Ascending aorta (tissue), 2 donors: ENCODE results near the gene CDKN2D. TPM values are rescaled to one million over a fixed set of nuclear protein-coding genes. Genes with fewer than 3 reads are reported as not detected.
"Not testable (repeated sequence)": the region's sequence is repeated elsewhere in the genome, so short reads cannot be mapped to it uniquely, and the experiment has no call there.

ENCODE experiments used
- DNase-seq, 2 donors: peaks; one replicate each; pipeline ENCODE4 v3.0.0-alpha.2; 2019; ENCODE audit warnings: low spot score in 2 of 2
- H3K27ac ChIP-seq, 2 donors: fragments of 200-600 bp; sonication (generic); one replicate each; pipeline ENCODE4 v1.5.1; 2016 to 2017; ENCODE audit warnings: mild to moderate bottlenecking in 1 of 2
- H3K27me3 ChIP-seq: fragments of 200-600 bp; sonication (generic); one replicate; pipeline ENCODE4 v1.5.1; 2017
- H3K36me3 ChIP-seq, 2 donors: fragments of 200-600 bp; sonication (generic); one replicate each; pipeline ENCODE4 v1.5.1; 2016
- H3K4me1 ChIP-seq, 2 donors: fragments of 200-600 bp; sonication (generic); one replicate each; pipeline ENCODE4 v1.5.1; 2016 to 2017; ENCODE audit warnings: mild to moderate bottlenecking in 1 of 2
- H3K4me3 ChIP-seq, 2 donors: fragments of 200-600 bp; sonication (generic); one replicate each; pipeline ENCODE4 v1.5.1; 2016 to 2017; ENCODE audit warnings: mild to moderate bottlenecking in 1 of 2
- H3K9me3 ChIP-seq, 2 donors: fragments of 200-600 bp; sonication (generic); one replicate each; pipeline ENCODE4 v1.5.1; 2016
- intact Hi-C: fragments of 100-400 bp; cut with DNase I; formaldehyde crosslinking; loops from one replicate; pipeline ENCODE4 v1.15.1; 2023
- total RNA-seq: library from RNA; depleted of rRNA; stranded (reverse); fragments of >200 nt; gene quantifications from one replicate; pipeline ENCODE4 v1.1.0, GENCODE V29; 2016
- TF ChIP-seq, protein P1 (sequence below), 3 experiments: fragments of 200-600 bp in 2 of 3; fragments of 450-650 bp in 1 of 3; sonication (generic) in 2 of 3; IDR thresholded peaks; one replicate each; pipeline ENCODE4 v1.5.1; 2016 to 2019; ENCODE audit warnings: antibody characterized with exemption in 3 of 3, mild to moderate bottlenecking in 1 of 3, moderate library complexity in 1 of 3

The CDKN2D gene
- total RNA-seq, 1 donor from 2014 or later: 20.3 TPM

DNA sequence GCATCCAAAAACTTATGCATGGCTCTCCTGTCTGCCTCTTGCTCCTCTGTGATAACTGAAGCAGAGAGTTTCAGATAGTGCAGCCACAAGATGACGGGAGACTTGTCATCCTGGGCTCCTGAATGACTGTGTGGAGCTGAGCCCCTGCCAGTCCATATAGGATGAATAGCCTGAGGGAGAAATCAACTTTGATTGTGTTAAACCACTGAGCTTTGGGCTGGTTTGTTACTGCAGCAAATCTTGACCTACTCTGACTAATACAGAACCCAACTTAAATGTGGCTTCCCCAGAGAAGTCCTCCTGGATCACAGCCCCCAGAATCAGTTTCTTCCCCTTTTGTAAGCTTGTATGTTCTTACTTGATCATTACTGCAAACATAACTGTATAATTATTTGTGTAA is 36.3 kb downstream of the CDKN2D start:
- TF ChIP-seq, protein P1, sequence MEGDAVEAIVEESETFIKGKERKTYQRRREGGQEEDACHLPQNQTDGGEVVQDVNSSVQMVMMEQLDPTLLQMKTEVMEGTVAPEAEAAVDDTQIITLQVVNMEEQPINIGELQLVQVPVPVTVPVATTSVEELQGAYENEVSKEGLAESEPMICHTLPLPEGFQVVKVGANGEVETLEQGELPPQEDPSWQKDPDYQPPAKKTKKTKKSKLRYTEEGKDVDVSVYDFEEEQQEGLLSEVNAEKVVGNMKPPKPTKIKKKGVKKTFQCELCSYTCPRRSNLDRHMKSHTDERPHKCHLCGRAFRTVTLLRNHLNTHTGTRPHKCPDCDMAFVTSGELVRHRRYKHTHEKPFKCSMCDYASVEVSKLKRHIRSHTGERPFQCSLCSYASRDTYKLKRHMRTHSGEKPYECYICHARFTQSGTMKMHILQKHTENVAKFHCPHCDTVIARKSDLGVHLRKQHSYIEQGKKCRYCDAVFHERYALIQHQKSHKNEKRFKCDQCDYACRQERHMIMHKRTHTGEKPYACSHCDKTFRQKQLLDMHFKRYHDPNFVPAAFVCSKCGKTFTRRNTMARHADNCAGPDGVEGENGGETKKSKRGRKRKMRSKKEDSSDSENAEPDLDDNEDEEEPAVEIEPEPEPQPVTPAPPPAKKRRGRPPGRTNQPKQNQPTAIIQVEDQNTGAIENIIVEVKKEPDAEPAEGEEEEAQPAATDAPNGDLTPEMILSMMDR (IDR thresholded peaks at IDR 0.05): no peak
- Histone ChIP-seq H3K36me3 (no peaks in the 10 kb centered on the region), H3K27me3 (no peaks in the 10 kb centered on the region), H3K4me1 (no peaks in the 10 kb centered on the region), H3K9me3 (no peaks in the 10 kb centered on the region), H3K27ac (no peak overlapping the region), H3K4me3 (no peak overlapping the region)
- intact Hi-C loops: no loop called here
- DNase-seq: no peak

DNA sequence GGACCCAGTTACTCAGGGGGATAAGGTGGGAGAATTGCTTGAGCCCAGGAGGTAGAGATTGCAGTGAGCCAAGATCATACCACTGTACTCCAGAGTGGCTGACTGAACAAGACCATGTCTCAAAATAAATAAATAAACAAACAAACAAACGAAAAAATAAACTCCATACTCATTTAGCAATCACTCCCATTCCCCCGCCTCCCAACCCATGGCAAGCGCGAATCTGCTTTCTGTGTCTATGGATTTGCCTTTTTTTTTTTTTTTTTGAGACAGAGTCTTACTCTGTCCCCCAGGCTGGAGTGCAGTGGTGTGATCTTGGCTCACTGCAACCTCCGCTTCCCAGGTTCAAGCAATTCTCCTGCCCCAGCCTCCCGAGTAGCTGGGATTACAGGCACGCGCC is 41.9 kb downstream of the CDKN2D start:
- H3K27ac ChIP-seq: not testable (repeated sequence)

DNA sequence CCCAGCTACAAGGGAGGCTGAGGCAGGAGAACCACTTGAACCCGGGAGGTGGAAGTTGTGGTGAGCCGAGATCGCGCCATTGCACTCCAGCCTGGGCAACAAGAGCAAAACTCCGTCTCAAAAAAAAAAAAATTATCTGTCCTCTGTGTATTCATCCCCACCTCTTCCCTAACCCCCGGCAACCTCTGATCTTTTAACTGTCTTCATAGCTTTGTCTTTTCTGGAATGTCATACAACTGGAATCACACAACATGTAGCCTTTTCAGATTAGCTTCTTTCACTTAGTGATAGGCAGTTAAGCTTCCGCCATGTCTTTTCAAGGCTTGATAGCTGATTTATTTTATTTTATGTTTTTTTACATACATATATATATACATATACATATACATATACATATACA is 43.1 kb downstream of the CDKN2D start:
- H3K27me3 ChIP-seq: no peaks in the 10 kb centered on the region
- H3K27ac ChIP-seq: no peak overlapping the region
- H3K9me3 ChIP-seq: no peaks in the 10 kb centered on the region
- no peak for DNase-seq
- no peaks in the 10 kb centered on the region for H3K36me3 ChIP-seq
- no peaks in the 10 kb centered on the region for H3K4me1 ChIP-seq
- no peak overlapping the region for H3K4me3 ChIP-seq
- intact Hi-C loops: no loop called here
- TF ChIP-seq, protein P1 (IDR thresholded peaks at IDR 0.05): no peak

More for the DNA sequence above, 41.9 kb downstream of the CDKN2D start:
- DNase-seq, H3K4me3 ChIP-seq, H3K36me3 ChIP-seq, intact Hi-C loops, H3K9me3 ChIP-seq, H3K27me3 ChIP-seq, H3K4me1 ChIP-seq: not testable (repeated sequence)

DNA sequence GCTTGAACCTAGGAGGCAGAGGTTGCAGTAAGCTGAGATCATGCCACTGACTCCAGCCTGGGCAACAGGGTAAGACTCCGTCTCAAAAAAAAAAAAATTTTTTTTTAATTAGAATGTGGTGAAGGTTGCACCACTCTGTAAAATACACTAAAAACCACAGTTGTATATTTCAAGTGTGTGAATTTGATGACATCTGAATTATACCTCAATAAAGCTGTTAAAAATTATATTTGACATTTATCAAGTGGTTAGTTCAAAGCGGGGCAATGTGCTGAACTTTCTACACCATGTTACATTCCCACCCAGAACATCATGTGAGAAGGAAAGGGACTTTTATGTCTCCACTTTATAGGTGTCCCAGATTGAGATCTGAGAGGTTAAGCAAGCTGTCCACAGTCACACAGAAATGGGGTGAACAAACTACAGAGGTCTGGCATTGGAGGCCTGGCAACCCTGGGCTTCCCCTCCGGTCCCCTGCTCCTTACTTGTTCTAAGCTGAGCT is 45.6 kb downstream of the CDKN2D start:
- H3K4me3 ChIP-seq: no peak overlapping the region
- DNase-seq: no peak
- no peaks in the 10 kb centered on the region for H3K36me3 ChIP-seq
- TF ChIP-seq, protein P1 (IDR thresholded peaks at IDR 0.05): no peak
- intact Hi-C loops: no loop called here
- H3K27ac ChIP-seq: no peak overlapping the region
- H3K27me3 ChIP-seq: peaks cover 4% of the 10 kb centered on the region
- H3K9me3 ChIP-seq: no peaks in the 10 kb centered on the region
- peaks cover 0 to 1% of the 10 kb centered on the region in 2 donors for H3K4me1 ChIP-seq

DNA sequence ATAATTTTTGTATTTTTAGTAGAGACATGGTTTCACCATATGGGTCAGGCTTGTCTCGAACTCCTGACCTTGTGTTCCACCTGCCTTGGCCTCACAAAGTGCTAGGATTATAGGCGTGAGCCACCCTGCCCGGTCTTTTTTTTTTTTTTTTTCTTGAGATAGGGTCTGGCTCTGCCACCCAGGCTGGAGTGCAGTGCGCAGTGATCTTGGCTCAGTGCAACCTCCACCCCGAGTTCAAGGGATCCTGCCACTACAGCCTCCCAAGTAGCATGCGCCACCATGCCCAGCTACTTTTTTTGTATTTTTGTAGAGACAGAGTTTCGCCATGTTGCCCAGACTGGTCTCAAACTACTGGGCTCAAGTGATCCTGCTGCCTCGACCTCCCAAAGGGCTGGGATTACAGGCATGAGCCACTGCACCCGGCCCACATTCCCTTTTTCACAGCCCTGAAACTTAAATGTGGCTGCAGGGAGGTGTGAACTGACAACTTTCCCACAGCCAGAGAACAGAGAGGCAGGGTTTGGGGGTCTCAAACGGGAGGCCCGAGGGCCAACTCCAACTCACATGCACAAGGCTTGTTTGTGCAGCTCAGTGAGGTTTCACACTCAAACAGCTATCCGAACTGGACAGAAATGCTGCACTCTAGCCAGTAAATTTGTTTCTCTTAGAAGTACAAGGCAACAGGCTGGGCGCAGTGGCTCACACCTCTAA is 47.2 kb downstream of the CDKN2D start:
- H3K4me1 ChIP-seq: peaks cover 4 to 9% of the 10 kb centered on the region in 2 donors
- H3K36me3 ChIP-seq: no peaks in the 10 kb centered on the region
- H3K9me3 ChIP-seq: no peaks in the 10 kb centered on the region
- DNase-seq: no peak
- H3K27me3 ChIP-seq: peaks cover 4% of the 10 kb centered on the region
- TF ChIP-seq, protein P1 (IDR thresholded peaks at IDR 0.05): no peak
- H3K4me3 ChIP-seq: no peak overlapping the region
- H3K27ac ChIP-seq: no peak overlapping the region
- intact Hi-C loops: no loop called here

DNA sequence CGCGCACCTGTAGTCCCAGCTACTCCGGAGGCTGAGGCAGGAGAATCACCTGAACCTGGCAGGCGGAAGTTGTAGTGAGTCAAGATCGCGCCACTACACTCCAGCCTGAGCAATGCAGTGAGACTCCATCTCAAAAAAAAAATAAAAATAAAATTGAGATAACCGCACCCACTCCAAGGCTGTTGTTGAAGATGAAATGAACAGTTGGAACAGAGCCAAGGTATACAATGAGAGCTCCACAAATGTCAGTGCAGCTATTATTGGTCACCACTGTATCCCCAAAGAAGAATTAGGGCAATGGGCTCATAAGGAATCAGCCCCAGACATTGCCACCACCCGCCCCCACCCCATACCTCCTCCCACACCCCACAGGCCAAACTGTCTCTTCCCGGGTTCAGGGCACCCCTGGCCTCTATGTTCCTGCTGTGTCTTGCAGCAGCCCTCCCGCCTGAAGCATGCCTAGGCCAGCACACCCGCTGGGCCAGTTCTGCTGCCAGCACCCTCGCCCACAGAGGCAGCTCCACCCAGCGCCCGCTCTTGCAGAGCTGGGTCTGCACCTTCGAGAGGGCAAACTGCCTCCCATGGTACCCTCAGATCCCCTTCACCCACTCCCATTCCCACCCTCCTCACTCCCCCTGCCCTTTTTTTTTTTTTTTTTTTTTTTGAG is 48.0 kb downstream of the CDKN2D start:
- peaks cover 4 to 9% of the 10 kb centered on the region in 2 donors for H3K4me1 ChIP-seq
- H3K9me3 ChIP-seq: no peaks in the 10 kb centered on the region
- TF ChIP-seq, protein P1 (IDR thresholded peaks at IDR 0.05): no peak
- DNase-seq: no peak
- no peak overlapping the region for H3K4me3 ChIP-seq
- H3K36me3 ChIP-seq: no peaks in the 10 kb centered on the region
- peaks cover 4% of the 10 kb centered on the region for H3K27me3 ChIP-seq
- no peak overlapping the region for H3K27ac ChIP-seq
- intact Hi-C loops: no loop called here
